CD14-positive monocyte (primary cell): ENCODE data around the gene LRRC73. TPM values are rescaled to one million over a fixed set of nuclear protein-coding genes. Genes with fewer than 3 reads are reported as not detected.

Experiments used
- DNase-seq, 3 donors: peaks; one replicate each; pipeline ENCODE4 v3.0.0-alpha.2; 2011 to 2022
- H2AFZ ChIP-seq: 2 replicates; pipeline ENCODE4 v1.6.0; 2012; ENCODE audit warnings: mild to moderate bottlenecking, low read depth, low read length, inconsistent platforms; ENCODE audit not compliant: insufficient read depth, poor library complexity, severe bottlenecking
- H3K27ac ChIP-seq, 2 donors: 1 replicate in 1 of 2; 2 replicates in 1 of 2; pipeline ENCODE4 v1.5.1; 2012 to 2013; ENCODE audit warnings: low read length in 2 of 2, control low read depth in 1 of 2, inconsistent platforms in 1 of 2, low read depth in 1 of 2, mild to moderate bottlenecking in 1 of 2
- H3K27me3 ChIP-seq, 2 donors: one replicate each; pipeline versions ENCODE4 v1.6.0 to v1.6.1; 2011 to 2013; ENCODE audit warnings: low read length in 2 of 2; ENCODE audit not compliant: control insufficient read depth in 2 of 2, insufficient read depth in 2 of 2
- H3K36me3 ChIP-seq, 2 donors: replicated peaks in 1 of 2; 1 replicate in 1 of 2; 2 replicates in 1 of 2; pipeline versions ENCODE4 v1.5.1 to v1.6.1; 2012 to 2013; ENCODE audit warnings: low read length in 2 of 2, control low read depth in 1 of 2, inconsistent platforms in 1 of 2, mild to moderate bottlenecking in 1 of 2; ENCODE audit not compliant: insufficient read depth in 2 of 2, control insufficient read depth in 1 of 2
- H3K4me1 ChIP-seq, 2 donors: 1 replicate in 1 of 2; 2 replicates in 1 of 2; pipeline versions ENCODE4 v1.5.1 to v1.6.1; 2012 to 2013; ENCODE audit warnings: low read length in 2 of 2, control low read depth in 1 of 2, inconsistent platforms in 1 of 2, mild to moderate bottlenecking in 1 of 2, moderate library complexity in 1 of 2; ENCODE audit not compliant: insufficient read depth in 2 of 2, control insufficient read depth in 1 of 2
- H3K4me2 ChIP-seq: replicated peaks from 2 replicates; pipeline ENCODE3; 2012; ENCODE audit warnings: low read length, moderate library complexity, mild to moderate bottlenecking; ENCODE audit not compliant: poor library complexity, severe bottlenecking; ENCODE audit errors: extremely low read depth
- H3K4me3 ChIP-seq, 3 experiments: fragments of 200-600 bp in 1 of 3; sonication (generic) in 1 of 3; replicated peaks in 1 of 3; 1 replicate in 2 of 3; 2 replicates in 1 of 3; pipeline ENCODE4 v1.5.1; 2011 to 2013; ENCODE audit warnings: low read length in 3 of 3, mild to moderate bottlenecking in 3 of 3, control low read depth in 2 of 3, low read depth in 2 of 3, inconsistent platforms in 1 of 3, moderate library complexity in 1 of 3
- H3K79me2 ChIP-seq: 2 replicates; pipeline ENCODE4 v1.6.0; 2012; ENCODE audit warnings: mild to moderate bottlenecking, control low read depth, inconsistent platforms, low read length, moderate library complexity; ENCODE audit not compliant: insufficient read depth
- H3K9ac ChIP-seq: 2 replicates; pipeline ENCODE4 v1.6.0; 2017; ENCODE audit warnings: low read length, mild to moderate bottlenecking; ENCODE audit not compliant: insufficient read depth, poor library complexity, severe bottlenecking
- H3K9me3 ChIP-seq, 2 donors: replicated peaks in 1 of 2; 1 replicate in 1 of 2; 2 replicates in 1 of 2; pipeline versions ENCODE4 v1.5.1 to v1.6.1; 2012 to 2013; ENCODE audit warnings: low read length in 2 of 2, control low read depth in 1 of 2; ENCODE audit not compliant: control insufficient read depth in 1 of 2, insufficient read depth in 1 of 2
- H4K20me1 ChIP-seq: 2 replicates; pipeline ENCODE4 v1.6.0; 2012; ENCODE audit warnings: mild to moderate bottlenecking, low read length, control low read depth, moderate library complexity; ENCODE audit not compliant: insufficient read depth
- H3K27ac Mint-ChIP-seq, 7 donors: one replicate each; pipeline ENCODE4 v1.8.0; 2020; ENCODE audit warnings: mild to moderate bottlenecking in 7 of 7, mixed read lengths in 7 of 7, moderate library complexity in 6 of 7, inconsistent platforms in 2 of 7
- H3K27me3 Mint-ChIP-seq, 3 donors: one replicate each; pipeline ENCODE4 v1.8.0; 2021 to 2022; ENCODE audit warnings: low read depth in 3 of 3, mild to moderate bottlenecking in 3 of 3, mixed read lengths in 3 of 3, moderate library complexity in 3 of 3, inconsistent platforms in 1 of 3
- H3K36me3 Mint-ChIP-seq, 2 donors: one replicate each; pipeline ENCODE4 v1.8.0; 2020; ENCODE audit warnings: mixed read lengths in 2 of 2, inconsistent platforms in 1 of 2, mild to moderate bottlenecking in 1 of 2
- H3K4me1 Mint-ChIP-seq: one replicate; pipeline ENCODE4 v1.8.0; 2020; ENCODE audit warnings: mild to moderate bottlenecking, mixed read lengths
- H3K4me3 Mint-ChIP-seq, 2 donors: one replicate each; pipeline ENCODE4 v1.8.0; 2020; ENCODE audit warnings: mild to moderate bottlenecking in 2 of 2, mixed read lengths in 2 of 2, moderate library complexity in 1 of 2
- H3K9me3 Mint-ChIP-seq, 7 donors: one replicate each; pipeline ENCODE4 v1.8.0; 2020 to 2022; ENCODE audit warnings: mixed read lengths in 7 of 7, mild to moderate bottlenecking in 6 of 7, moderate library complexity in 6 of 7, inconsistent platforms in 2 of 7
- WGBS: methylation state at CpG from one replicate; pipeline ENCODE4 v1.1.5; 2013; ENCODE audit warnings: missing lambda C conversion rate; ENCODE audit not compliant: insufficient coverage; 5-methylcytosine and 5-hydroxymethylcytosine counted together
- intact Hi-C, 2 donors: fragments of 100-400 bp; cut with micrococcal nuclease; formaldehyde crosslinking; loops; one replicate each; pipeline versions ENCODE4 v1.15.0 to v1.15.1; 2023
- polyA plus RNA-seq, 3 donors: library from polyadenylated mRNA; depleted of rRNA in 1 of 3; unstranded in 2 of 3; stranded (reverse) in 1 of 3; fragments of 300-500 nt in 2 of 3; fragments of >200 nt in 1 of 3; fragmentation: Illumina TruSeq in 2 of 3; gene quantifications; 1 replicate in 2 of 3; 2 replicates in 1 of 3; pipeline ENCODE4 v1.2.3, GENCODE V29; 2012 to 2021
- TF ChIP-seq, protein P1 (sequence below): fragments of 200-600 bp; IDR thresholded peaks from one replicate; pipeline ENCODE4 v1.8.0; 2022; ENCODE audit warnings: antibody characterized with exemption, mild to moderate bottlenecking

The LRRC73 gene
- polyA plus RNA-seq, 3 donors = not detected

DNA sequence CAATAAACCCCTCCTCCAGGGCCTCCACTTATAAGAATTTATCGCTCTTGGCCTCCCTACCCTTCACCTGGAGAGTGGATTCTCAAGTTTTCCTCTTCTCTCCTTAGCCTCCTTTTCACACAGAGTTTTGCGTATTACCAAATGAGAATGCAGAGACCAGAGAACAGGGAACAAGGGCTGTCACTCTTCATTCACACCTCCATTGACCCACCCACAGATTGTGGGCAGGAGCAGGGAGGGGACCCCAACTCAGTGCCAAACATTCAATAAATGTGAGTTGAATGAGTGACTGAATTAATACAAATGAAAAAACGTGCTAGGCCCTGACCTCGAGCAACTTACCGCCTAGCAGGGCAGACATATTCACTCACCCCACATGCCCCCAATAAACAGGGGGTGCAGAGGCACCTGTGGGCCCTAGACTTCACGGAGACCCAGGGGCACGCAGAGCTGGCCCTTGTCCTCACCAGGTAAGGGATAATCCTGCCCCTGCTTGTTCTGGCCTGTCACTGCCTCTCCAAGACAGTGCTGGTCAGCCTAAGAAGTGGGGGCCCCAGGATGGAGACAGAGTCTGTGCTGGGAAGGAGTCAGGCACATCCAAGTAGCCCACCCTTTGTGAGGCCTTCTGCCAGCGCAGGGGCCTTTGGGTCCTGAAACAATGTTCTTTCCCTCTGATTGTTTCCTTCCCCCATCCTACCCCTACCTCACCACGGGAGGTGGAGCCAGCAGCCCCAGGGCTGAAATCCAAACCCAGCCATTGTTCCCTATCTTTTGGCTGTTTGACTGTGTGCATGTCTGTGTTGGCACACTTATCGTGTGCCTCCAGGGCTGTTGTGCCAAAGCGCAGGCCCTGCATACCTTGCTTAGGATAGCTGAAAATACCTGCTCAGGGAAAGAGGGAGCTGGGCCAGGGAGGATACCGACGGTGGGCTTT is 41.1 kb downstream of the LRRC73 start:
- 82% methylated on average over 8 of the region's 13 CpGs for WGBS
- Histone ChIP-seq H4K20me1 (no peaks in the 10 kb centered on the region), H3K79me2 (no peaks in the 10 kb centered on the region), H2AFZ (no peak overlapping the region), H3K9ac (no peak overlapping the region), H3K4me2 (no peak overlapping the region), H3K27me3 (no peaks in the 10 kb centered on the region), H3K4me3 (no peak overlapping the region), H3K36me3 (no peaks in the 10 kb centered on the region), H3K27ac (no peak overlapping the region), H3K4me1 (no peaks in the 10 kb centered on the region), H3K9me3 (no peaks in the 10 kb centered on the region)
- intact Hi-C loops = no loop called here
- H3K4me1 Mint-ChIP-seq = no peaks in the 10 kb centered on the region
- H3K36me3 Mint-ChIP-seq = no peaks in the 10 kb centered on the region
- H3K9me3 Mint-ChIP-seq = peaks cover 0 to 2% (median 0%) of the 10 kb centered on the region in 7 donors
- DNase-seq = no peak
- peaks cover 12 to 22% (median 21%) of the 10 kb centered on the region in 3 donors for H3K27me3 Mint-ChIP-seq
- peak overlapping the region in 1 of 7 donors; percentile 72 for H3K27ac Mint-ChIP-seq
- peak overlapping the region in 1 of 2 donors; percentile 51 for H3K4me3 Mint-ChIP-seq
- TF ChIP-seq, protein P1, sequence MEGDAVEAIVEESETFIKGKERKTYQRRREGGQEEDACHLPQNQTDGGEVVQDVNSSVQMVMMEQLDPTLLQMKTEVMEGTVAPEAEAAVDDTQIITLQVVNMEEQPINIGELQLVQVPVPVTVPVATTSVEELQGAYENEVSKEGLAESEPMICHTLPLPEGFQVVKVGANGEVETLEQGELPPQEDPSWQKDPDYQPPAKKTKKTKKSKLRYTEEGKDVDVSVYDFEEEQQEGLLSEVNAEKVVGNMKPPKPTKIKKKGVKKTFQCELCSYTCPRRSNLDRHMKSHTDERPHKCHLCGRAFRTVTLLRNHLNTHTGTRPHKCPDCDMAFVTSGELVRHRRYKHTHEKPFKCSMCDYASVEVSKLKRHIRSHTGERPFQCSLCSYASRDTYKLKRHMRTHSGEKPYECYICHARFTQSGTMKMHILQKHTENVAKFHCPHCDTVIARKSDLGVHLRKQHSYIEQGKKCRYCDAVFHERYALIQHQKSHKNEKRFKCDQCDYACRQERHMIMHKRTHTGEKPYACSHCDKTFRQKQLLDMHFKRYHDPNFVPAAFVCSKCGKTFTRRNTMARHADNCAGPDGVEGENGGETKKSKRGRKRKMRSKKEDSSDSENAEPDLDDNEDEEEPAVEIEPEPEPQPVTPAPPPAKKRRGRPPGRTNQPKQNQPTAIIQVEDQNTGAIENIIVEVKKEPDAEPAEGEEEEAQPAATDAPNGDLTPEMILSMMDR = no peak

DNA sequence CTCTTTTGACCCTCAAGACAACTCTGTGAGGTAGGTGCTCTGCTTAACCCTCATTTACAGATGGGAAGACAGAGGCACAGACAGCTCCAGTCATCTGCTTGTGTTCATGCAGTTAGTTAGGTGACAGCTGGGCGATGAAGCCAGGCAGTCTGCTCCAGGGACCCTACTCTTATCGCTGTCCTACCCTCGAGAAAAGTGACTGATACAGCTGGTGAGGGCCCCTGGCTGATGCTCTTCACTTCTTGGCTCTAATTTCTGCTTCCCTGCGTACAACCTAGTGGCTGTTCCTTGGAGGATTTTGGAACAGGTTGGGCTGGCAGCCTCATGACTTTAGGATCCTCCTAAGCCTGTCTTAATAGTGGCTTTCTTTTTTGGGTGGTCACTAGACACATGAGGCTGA is 41.9 kb downstream of the LRRC73 start:
- 96% methylated on average over 3 of the region's 4 CpGs for WGBS
- Mint-ChIP-seq H3K27me3 (peaks cover 18 to 25% (median 22%) of the 10 kb centered on the region in 3 donors), H3K9me3 (peaks cover 0 to 2% (median 0%) of the 10 kb centered on the region in 7 donors), H3K4me3 (no peak overlapping the region), H3K27ac (no peak overlapping the region), H3K36me3 (no peaks in the 10 kb centered on the region), H3K4me1 (no peaks in the 10 kb centered on the region)
- Histone ChIP-seq H3K4me2 (no peak overlapping the region), H2AFZ (no peak overlapping the region), H3K9me3 (no peaks in the 10 kb centered on the region), H3K27ac (no peak overlapping the region), H3K36me3 (no peaks in the 10 kb centered on the region), H3K9ac (no peak overlapping the region), H3K27me3 (peaks cover 0 to 5% of the 10 kb centered on the region in 2 donors), H3K4me1 (no peaks in the 10 kb centered on the region), H3K79me2 (no peaks in the 10 kb centered on the region), H4K20me1 (no peaks in the 10 kb centered on the region), H3K4me3 (no peak overlapping the region)
- TF ChIP-seq, protein P1 = no peak
- no peak for DNase-seq
- intact Hi-C loops = no loop called here
